ENCODE measurements around the gene PTX3.

The PTX3 gene

DNA sequence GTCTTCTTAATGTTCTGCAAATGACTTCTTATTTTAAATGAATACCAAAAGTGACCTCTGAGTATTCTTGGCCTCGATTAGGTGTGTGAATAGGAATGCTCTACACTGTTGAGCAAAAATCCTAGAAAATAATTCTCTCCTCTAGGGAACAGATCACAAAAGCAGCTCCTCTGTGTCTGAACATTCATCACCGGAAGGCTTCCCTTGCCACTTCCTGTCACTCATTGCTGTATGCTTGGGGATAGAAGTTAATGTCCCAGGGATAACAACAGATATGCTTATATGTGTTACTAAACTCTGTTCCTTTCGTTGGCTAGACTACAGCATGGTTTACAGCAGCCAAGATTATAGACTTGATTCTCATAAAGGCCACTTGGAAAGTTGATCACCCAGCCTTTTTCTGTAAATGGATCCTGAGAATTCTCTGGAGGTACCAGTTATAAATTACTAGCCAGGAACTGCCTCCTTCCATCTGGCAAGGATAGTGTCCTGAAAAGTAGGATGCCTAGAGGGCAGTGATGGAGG is 16.0 kb upstream of the PTX3 start:
- TF ChIP-seq CTCF (IDR thresholded peaks at IDR 0.05; ENCODE audit: extremely low read depth, missing control alignments) = no peak

GRCh38 chr3:157423337-157423736 is 13.3 kb upstream of the PTX3 start:
- TF ChIP-seq CTCF (IDR thresholded peaks at IDR 0.05; ENCODE audit: extremely low read depth, missing control alignments) = no peak

More for the DNA sequence above, 16.0 kb upstream of the PTX3 start:
- no peak for DNase-seq (ENCODE audit: low spot score)

GRCh38 chr3:157427901-157428300 is 8.7 kb upstream of the PTX3 start:
- TF ChIP-seq CTCF (IDR thresholded peaks at IDR 0.05; ENCODE audit: extremely low read depth, missing control alignments) = no peak
- DNase-seq (ENCODE audit: low spot score) = no peak

More at GRCh38 chr3:157423337-157423736, 13.3 kb upstream of the PTX3 start:
- DNase-seq (ENCODE audit: low spot score) = no peak

- DNase-seq (ENCODE audit: low spot score) = no peak
- TF ChIP-seq CTCF (IDR thresholded peaks at IDR 0.05; ENCODE audit: extremely low read depth, missing control alignments) = no peak
Measured at GRCh38 chr3:157428853-157429252, 7.8 kb upstream of the PTX3 start.

DNA sequence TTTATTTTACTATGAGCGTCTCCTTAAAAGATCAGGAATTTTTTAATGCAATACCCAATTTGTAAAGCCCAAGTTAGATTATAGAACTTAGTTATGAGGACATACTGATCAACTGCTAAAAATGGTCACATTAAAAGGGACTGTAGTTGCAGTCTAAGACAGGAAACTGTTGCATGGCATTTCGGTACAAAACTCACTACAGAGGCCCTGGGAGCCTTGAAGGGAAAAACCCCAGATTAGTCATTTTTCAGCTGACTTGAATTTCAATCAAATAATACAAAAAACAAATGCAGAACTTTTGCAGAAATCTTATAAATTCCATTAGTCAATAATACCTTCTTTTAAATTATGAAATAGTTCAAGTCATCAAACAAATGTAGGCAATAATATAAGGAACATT is 6.9 kb upstream of the PTX3 start:
- DNase-seq (ENCODE audit: low spot score) = no peak
- no peak for TF ChIP-seq CTCF (IDR thresholded peaks at IDR 0.05; ENCODE audit: extremely low read depth, missing control alignments)

DNA sequence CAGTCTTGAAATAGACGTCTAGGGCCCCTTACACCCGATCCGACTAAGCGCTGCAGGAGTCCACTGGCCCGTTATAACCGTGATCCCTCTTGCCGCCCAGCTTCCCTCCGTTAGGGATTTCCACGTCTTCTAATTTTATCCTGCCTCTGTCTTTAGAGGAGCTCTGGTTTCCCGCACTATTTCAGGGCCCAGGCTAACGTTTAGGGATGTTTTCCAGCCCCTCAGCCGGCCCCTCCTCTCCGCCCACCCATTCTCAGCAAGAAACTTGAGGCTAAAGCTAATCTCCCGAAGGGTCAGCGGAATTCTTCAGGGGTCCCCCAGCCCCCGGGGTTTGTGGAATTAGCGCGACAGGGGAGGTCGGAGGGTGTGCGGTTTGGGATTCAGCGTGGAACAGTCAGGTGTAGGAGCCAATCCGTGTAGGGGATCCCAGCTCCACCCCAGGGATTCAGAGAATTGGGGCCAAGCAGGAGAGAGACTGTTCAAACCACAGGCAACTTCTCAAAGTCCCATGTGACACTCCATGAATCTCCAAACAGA is 1.6 kb downstream of the PTX3 start:
- DNase-seq (ENCODE audit: low spot score) = no peak
- no peak for TF ChIP-seq CTCF (IDR thresholded peaks at IDR 0.05; ENCODE audit: extremely low read depth, missing control alignments)

DNA sequence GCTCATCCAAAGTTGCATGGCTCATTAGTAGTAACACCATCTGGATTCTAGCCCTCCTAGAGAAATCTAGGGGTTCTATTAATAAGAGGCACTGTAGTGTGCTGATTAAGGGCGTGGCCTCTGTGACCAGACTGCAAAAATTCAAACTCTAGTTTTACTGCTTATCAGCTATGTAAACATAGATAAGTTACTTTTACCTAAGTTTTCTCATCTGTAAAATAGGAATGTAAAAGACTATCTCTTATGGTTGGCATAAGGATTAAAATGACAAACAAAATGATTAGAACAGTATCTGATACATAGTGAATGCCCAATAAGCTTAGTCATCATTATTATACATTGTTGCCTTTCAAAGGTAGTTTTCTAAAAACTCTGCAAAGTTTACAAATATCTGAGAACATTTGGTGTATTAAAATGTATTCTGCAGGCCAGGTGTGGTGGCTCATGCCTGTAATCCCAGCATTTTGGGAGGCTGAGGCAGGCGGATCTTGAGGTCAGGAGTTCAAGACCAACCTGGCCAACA is 4.5 kb downstream of the PTX3 start:
- no peak for DNase-seq (ENCODE audit: low spot score)
- no peak for TF ChIP-seq CTCF (IDR thresholded peaks at IDR 0.05; ENCODE audit: extremely low read depth, missing control alignments)
